Sigmoid colon (tissue), 7 donors: Measurements from ENCODE around the gene KYAT1. TPM values are rescaled to one million over a fixed set of nuclear protein-coding genes. Genes with fewer than 3 reads are reported as not detected.

Experiments
- DNase-seq: peaks from one replicate; pipeline ENCODE4 v3.0.0-alpha.2; 2019
- H3K27ac ChIP-seq, 4 donors: fragments of 200-600 bp; sonication (generic); one replicate each; pipeline ENCODE4 v1.5.1; 2016 to 2019; ENCODE audit warnings: mild to moderate bottlenecking in 1 of 4
- H3K27me3 ChIP-seq, 3 donors: fragments of 200-600 bp; sonication (generic); one replicate each; pipeline ENCODE4 v1.5.1; 2019; ENCODE audit warnings: mild to moderate bottlenecking in 1 of 3
- H3K36me3 ChIP-seq, 4 donors: fragments of 200-600 bp; sonication (generic); one replicate each; pipeline ENCODE4 v1.5.1; 2016 to 2019
- H3K4me1 ChIP-seq, 4 donors: fragments of 200-600 bp; sonication (generic); one replicate each; pipeline ENCODE4 v1.5.1; 2017 to 2019
- H3K4me3 ChIP-seq, 4 donors: fragments of 200-600 bp; sonication (generic); one replicate each; pipeline ENCODE4 v1.5.1; 2017 to 2019; ENCODE audit warnings: mild to moderate bottlenecking in 2 of 4, moderate library complexity in 1 of 4
- H3K9me3 ChIP-seq, 4 donors: fragments of 200-600 bp in 3 of 4; sonication (generic) in 3 of 4; one replicate each; pipeline versions ENCODE4 v1.5.1 to v1.6.1; 2013 to 2019
- CTCF ChIP-seq, 4 experiments: fragments of 450-650 bp in 3 of 4; fragments of 200-600 bp in 1 of 4; IDR thresholded peaks; one replicate each; pipeline ENCODE4 v1.5.1; 2016 to 2019; ENCODE audit warnings: antibody characterized with exemption in 4 of 4, mild to moderate bottlenecking in 3 of 4, moderate library complexity in 2 of 4
- EP300 ChIP-seq, 4 donors: sonication (generic); formaldehyde crosslinking; IDR thresholded peaks; one replicate each; pipeline ENCODE4 v1.6.1; 2017; ENCODE audit warnings: antibody characterized with exemption in 4 of 4
- POLR2A ChIP-seq, 2 donors: fragments of 450-650 bp; IDR thresholded peaks; one replicate each; pipeline ENCODE4 v1.6.1; 2016; ENCODE audit warnings: antibody characterized with exemption in 2 of 2, mild to moderate bottlenecking in 2 of 2, moderate library complexity in 2 of 2
- POLR2AphosphoS5 ChIP-seq, 4 donors: sonication (generic); formaldehyde crosslinking; IDR thresholded peaks; one replicate each; pipeline ENCODE4 v1.6.1; 2017; ENCODE audit warnings: antibody characterized with exemption in 4 of 4
- WGBS, 2 donors: extraction: QIAGEN DNeasy Blood & Tissue Kit; methylation state at CpG; one replicate each; pipeline ENCODE4 v1.1.7; 2013; 5-methylcytosine and 5-hydroxymethylcytosine counted together
- intact Hi-C: fragments of 100-400 bp; cut with DNase I; formaldehyde crosslinking; loops from one replicate; pipeline ENCODE4 v1.15.1; 2023
- polyA plus RNA-seq, 3 donors: library from polyadenylated mRNA; stranded (reverse); fragments of 200-250 nt; gene quantifications; one replicate each; pipeline ENCODE4 v1.2.3, GENCODE V29; 2013
- total RNA-seq, 4 donors: library from RNA; depleted of rRNA; stranded (reverse); fragments of >200 nt; gene quantifications; one replicate each; pipeline ENCODE4 v1.1.0, GENCODE V29; 2016
- donor health status: healthy with polysubstance abuse.
- donor health status: Bipolar disorder and iron deficiency.
- donor health status: healthy.

KYAT1 gene
- total and polyA plus RNA-seq, 7 donors = 0.60 to 8.0 (median 4.5) TPM

GRCh38 chr9:128808543-128808942 is 73.2 kb downstream of the KYAT1 start:
- H3K4me1 ChIP-seq = no peaks in the 10 kb centered on the region
- H3K27ac ChIP-seq = no peak overlapping the region
- no peak for TF ChIP-seq POLR2AphosphoS5 (IDR thresholded peaks at IDR 0.05)
- no peak for TF ChIP-seq POLR2A (IDR thresholded peaks at IDR 0.05)
- TF ChIP-seq EP300 (IDR thresholded peaks at IDR 0.05) = no peak
- no peak for TF ChIP-seq CTCF (IDR thresholded peaks at IDR 0.05)
- H3K36me3 ChIP-seq = peaks cover 13 to 56% (median 31%) of the 10 kb centered on the region in 4 donors
- H3K9me3 ChIP-seq = no peaks in the 10 kb centered on the region
- no peak for DNase-seq
- no peaks in the 10 kb centered on the region for H3K27me3 ChIP-seq
- intact Hi-C loops = no loop called here
- no peak overlapping the region for H3K4me3 ChIP-seq
- 94 to 96% methylated on average over 3 of the region's 3 CpGs for WGBS, 2 donors

- Histone ChIP-seq H3K4me3 (no peak overlapping the region), H3K27ac (no peak overlapping the region), H3K4me1 (no peaks in the 10 kb centered on the region), H3K27me3 (no peaks in the 10 kb centered on the region), H3K9me3 (no peaks in the 10 kb centered on the region), H3K36me3 (peaks cover 20 to 63% (median 37%) of the 10 kb centered on the region in 4 donors)
- TF ChIP-seq POLR2AphosphoS5 (IDR thresholded peaks at IDR 0.05) (no peak), EP300 (IDR thresholded peaks at IDR 0.05) (no peak), CTCF (IDR thresholded peaks at IDR 0.05) (no peak), POLR2A (IDR thresholded peaks at IDR 0.05) (no peak)
- intact Hi-C loops = no loop called here
- 69 to 81% methylated on average over 14 of the region's 14 CpGs for WGBS, 2 donors
- no peak for DNase-seq
Measured at GRCh38 chr9:128807827-128808226, 73.9 kb downstream of the KYAT1 start.

- 91% methylated on average over 14 of the region's 14 CpGs for WGBS, 2 donors
- intact Hi-C loops = no loop called here
- no peaks in the 10 kb centered on the region for H3K4me1 ChIP-seq
- peaks cover 20 to 85% (median 39%) of the 10 kb centered on the region in 4 donors for H3K36me3 ChIP-seq
- H3K4me3 ChIP-seq = no peak overlapping the region
- no peak for DNase-seq
- TF ChIP-seq POLR2A (IDR thresholded peaks at IDR 0.05) (no peak), POLR2AphosphoS5 (IDR thresholded peaks at IDR 0.05) (no peak), CTCF (IDR thresholded peaks at IDR 0.05) (no peak), EP300 (IDR thresholded peaks at IDR 0.05) (no peak)
- no peaks in the 10 kb centered on the region for H3K9me3 ChIP-seq
- H3K27ac ChIP-seq = no peak overlapping the region
- H3K27me3 ChIP-seq = no peaks in the 10 kb centered on the region
Measured at GRCh38 chr9:128805661-128806060, 76.1 kb downstream of the KYAT1 start.

GRCh38 chr9:128802482-128802881 is 79.3 kb downstream of the KYAT1 start:
- WGBS, 2 donors = 88 to 90% methylated on average over 4 of the region's 4 CpGs
- Histone ChIP-seq H3K4me3 (no peak overlapping the region), H3K9me3 (no peaks in the 10 kb centered on the region), H3K27ac (no peak overlapping the region), H3K27me3 (no peaks in the 10 kb centered on the region), H3K36me3 (peaks cover 38 to 99% (median 53%) of the 10 kb centered on the region in 4 donors), H3K4me1 (no peaks in the 10 kb centered on the region)
- no peak for DNase-seq
- intact Hi-C loops = no loop called here
- TF ChIP-seq CTCF (IDR thresholded peaks at IDR 0.05) (no peak), POLR2AphosphoS5 (IDR thresholded peaks at IDR 0.05) (no peak), POLR2A (IDR thresholded peaks at IDR 0.05) (no peak), EP300 (IDR thresholded peaks at IDR 0.05) (no peak)

- H3K27me3 ChIP-seq = no peaks in the 10 kb centered on the region
- intact Hi-C loops = no loop called here
- 94 to 96% methylated on average over 7 of the region's 7 CpGs for WGBS, 2 donors
Measured at GRCh38 chr9:128800061-128800460, 81.7 kb downstream of the KYAT1 start.

More at GRCh38 chr9:128800061-128800460, 81.7 kb downstream of the KYAT1 start:
- DNase-seq = no peak
- Histone ChIP-seq H3K27ac (no peak overlapping the region), H3K4me1 (no peaks in the 10 kb centered on the region), H3K4me3 (no peak overlapping the region), H3K9me3 (no peaks in the 10 kb centered on the region), H3K36me3 (peaks cover 30 to 97% (median 45%) of the 10 kb centered on the region in 4 donors)
- TF ChIP-seq POLR2A (IDR thresholded peaks at IDR 0.05) = no peak
- TF ChIP-seq EP300 (IDR thresholded peaks at IDR 0.05) = no peak
- TF ChIP-seq CTCF (IDR thresholded peaks at IDR 0.05) = no peak
- TF ChIP-seq POLR2AphosphoS5 (IDR thresholded peaks at IDR 0.05) = no peak
